HepG2 (cell line): Measurements from ENCODE around the gene SFR1.

Source experiments
- NR2C2 ChIP-seq: sonication (generic); formaldehyde crosslinking; IDR thresholded peaks from 2 replicates; pipeline ENCODE4 v1.4.0; 2020; ENCODE audit warnings: missing genetic modification reagents, mild to moderate bottlenecking, moderate library complexity, borderline replicate concordance
- ZC3H4 ChIP-seq: sonication (generic); formaldehyde crosslinking; IDR thresholded peaks from 2 replicates; pipeline ENCODE4 v1.4.0; 2020; ENCODE audit warnings: missing genetic modification reagents, borderline replicate concordance
- TF ChIP-seq, protein P1 (sequence below): sonication (generic); formaldehyde crosslinking; IDR thresholded peaks from 2 replicates; pipeline ENCODE4 v1.8.1; 2022; ENCODE audit warnings: mild to moderate bottlenecking, missing genetic modification reagents

DNA sequence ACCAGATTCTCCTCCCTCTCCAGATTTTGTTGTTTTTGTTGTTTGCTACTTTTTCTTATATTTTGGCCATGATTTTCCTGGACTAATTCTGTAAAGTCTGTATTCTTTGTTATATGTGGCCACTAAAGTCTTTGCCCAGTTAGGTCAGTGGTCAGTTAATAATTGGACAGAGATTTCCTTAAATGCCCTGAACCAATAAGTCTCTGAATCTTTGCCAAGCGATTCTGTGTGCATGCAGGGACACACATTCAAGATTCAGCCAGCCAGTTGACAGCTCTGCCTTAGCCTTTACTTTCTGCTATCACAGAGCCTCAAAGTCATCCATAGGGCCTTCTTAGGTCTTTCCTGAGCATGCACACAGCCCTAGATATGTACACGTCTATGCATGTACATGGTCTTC is 25.3 kb upstream of the SFR1 start:
- TF ChIP-seq ZC3H4, result no peak
- TF ChIP-seq, protein P1, sequence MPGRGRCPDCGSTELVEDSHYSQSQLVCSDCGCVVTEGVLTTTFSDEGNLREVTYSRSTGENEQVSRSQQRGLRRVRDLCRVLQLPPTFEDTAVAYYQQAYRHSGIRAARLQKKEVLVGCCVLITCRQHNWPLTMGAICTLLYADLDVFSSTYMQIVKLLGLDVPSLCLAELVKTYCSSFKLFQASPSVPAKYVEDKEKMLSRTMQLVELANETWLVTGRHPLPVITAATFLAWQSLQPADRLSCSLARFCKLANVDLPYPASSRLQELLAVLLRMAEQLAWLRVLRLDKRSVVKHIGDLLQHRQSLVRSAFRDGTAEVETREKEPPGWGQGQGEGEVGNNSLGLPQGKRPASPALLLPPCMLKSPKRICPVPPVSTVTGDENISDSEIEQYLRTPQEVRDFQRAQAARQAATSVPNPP, result no peak
- no peak for TF ChIP-seq NR2C2 (CRISPR knock-in tag)
